HG02981 (cell line): ENCODE data around the gene SIK3.
A peak's percentile ranks its signal among the peaks of the same experiment; 100 is the strongest.
"Not testable (repeated sequence)": the region's sequence is repeated elsewhere in the genome, so short reads cannot be mapped to it uniquely, and the experiment has no call there.

Experiments
- ATAC-seq: cut with Tn5 transposase; IDR thresholded peaks from one replicate; pipeline ENCODE4 v1.9.1; 2021; ENCODE audit warnings: mild to moderate bottlenecking, moderate library complexity; ENCODE audit not compliant: unreplicated experiment

Gene SIK3

GRCh38 chr11:117098269-117099232, at the start of gene SIK3:
TSS of gene SIK3 (minus strand) at chr11:117098428. CDS start at chr11:117098415, 13 bp downstream.
- ATAC-seq = peak; percentile 69

GRCh38 chr11:117146521-117146920, 48.3 kb upstream of the SIK3 start:
- no peak for ATAC-seq

DNA sequence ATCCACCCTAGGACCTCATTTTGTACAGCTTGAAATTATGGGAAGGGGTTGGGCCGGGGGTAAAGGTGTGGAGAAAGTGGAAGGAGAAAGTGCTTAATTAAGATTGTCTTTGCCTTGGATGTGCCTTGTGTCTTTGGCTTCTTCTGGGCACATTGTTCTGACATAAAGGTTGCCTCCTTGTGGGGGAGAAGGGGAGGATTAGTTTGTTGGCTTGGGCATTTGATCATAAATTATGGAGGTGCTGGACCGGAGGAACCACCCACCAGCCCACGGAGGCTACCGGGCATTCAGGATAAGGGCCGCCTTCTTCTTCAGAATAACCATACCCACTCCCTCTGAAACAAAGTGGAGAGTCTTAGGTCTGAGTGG, 47.1 kb upstream of the SIK3 start:
- ATAC-seq = no peak

DNA sequence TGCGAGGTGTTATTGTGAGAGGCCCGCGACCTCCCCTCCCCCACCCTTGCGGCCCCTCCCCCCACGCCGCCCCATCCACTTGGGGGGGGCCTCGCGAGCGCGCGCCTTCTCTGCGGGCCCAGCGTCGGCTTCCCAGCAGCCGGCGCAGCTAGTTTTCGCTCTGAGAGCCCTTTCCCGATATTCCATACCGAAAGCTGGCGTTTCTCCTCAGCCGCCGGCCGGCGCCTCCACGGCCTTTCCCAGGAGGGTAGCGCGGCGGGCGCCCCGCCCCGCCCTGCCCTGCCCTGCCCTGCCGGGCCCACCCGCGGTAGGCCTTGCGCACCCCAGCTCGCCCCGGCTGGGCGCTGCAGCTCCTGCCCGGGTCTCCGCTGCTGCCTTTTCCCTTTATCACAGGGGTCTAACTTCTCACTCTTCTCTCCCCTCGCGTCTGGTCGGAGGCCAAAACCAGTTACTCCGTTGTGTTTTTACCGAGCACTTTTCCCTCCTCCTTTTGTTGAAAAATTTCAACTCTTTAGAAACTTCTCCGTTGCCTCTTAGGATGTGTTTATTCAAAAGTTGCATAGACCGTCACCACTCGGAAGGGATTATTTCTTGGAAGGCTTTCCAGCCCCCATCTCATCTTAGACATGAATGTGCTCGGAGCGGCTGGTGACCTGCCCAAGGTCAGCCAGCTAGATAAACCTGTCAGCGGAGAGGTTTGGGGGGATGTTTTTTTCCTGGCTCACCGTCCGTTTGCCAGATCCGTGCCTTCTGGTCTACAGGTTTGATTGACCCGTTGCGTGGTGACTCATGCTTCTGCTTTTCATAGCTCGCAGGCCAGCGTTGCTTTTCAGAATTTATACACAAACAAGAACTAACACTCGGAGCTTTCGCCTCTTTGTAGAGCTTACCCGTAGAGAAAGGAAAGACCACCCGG, 46.5 kb upstream of the SIK3 start:
- peak; percentile 38 for ATAC-seq

GRCh38 chr11:117143871-117144476, 45.7 kb upstream of the SIK3 start, which contains the start of gene PAFAH1B2:
TSS of gene PAFAH1B2 (plus strand) at chr11:117144287. CDS start at chr11:117152448, 8,161 bp downstream.
- ATAC-seq = peak; percentile 92

- ATAC-seq = no peak
Observed at GRCh38 chr11:117143390-117143789, 45.2 kb upstream of the SIK3 start.

DNA sequence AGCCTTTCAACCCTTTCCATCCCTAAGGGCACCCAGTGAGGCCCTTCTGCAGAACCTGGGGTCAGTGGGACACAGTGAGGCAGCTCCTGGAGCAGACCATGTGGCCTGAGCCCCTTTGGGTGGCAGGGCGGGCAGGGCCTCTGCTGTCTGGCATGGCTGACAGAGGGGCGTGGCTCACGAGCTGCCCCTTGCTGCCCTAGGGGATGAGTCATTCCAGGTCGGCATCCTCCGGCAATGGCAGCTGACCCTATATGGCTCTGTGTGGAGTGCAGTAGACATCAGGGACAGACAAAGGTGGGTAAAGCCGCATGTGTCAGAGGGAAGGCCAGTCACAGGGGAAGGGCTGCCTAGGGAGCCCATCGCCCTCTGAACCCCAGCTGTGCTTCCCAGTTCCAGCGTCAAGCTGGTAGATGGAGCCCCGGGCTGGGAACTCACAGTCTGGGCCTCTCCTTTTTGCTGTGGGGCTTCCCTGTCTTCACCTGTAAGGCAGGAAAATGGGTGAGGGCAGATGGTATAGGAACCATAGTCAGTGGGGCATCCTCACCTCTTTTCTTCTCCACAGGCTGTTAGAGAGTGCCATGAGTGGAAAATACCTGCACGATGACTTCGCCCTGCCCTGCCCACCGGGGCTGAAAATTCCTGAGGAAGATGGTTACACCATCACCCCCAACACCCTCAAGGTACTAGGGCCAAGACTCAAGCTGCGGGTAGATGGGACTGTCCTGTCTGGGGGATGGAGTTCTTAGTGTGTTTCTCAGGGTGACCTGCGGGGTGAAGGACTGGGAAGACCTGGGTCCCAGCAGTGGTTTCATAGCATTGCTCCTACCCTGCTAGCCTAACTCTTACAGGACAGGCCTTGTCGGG, 39.2 kb upstream of the SIK3 start:
- ATAC-seq = not testable (repeated sequence)

DNA sequence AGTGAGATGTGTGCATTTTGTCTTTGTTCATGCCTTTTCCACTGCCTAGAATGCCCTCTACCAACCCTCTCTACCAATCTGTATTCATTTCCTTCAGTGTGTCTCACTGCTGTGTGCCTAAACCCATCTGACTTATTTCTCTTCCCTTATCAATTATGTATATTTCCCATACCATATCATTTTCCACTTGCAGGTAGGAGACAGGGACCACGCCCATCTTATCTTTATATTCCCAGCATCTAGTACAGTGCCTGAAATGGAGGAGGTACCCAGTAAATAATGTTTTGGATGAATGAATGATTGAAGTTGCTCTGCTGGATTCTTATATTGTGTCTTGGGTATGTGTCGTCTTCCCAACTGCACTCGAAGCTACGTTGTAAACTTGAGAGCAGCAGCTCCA, 36.8 kb upstream of the SIK3 start:
- not testable (repeated sequence) for ATAC-seq

- no peak for ATAC-seq
Observed at GRCh38 chr11:117134431-117134830, 36.2 kb upstream of the SIK3 start.

DNA sequence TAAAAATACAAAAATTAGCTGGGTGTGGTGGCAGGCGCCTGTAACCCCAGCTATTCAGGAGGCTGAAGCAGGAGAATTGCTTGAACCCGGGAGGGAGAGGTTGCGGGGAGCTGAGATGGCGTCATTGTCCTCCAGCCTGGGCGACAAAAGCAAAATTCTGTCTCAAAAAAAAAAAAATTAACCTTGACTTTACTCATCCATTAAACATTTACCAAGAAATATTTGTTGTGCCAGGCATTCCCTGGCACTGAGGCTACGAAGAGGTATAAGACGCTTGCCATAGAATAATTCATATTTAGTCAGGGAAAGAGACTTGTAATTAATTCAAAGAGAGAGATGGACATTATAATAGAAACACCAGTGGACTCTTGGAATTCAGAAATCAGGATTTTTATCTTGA, 32.7 kb upstream of the SIK3 start:
- ATAC-seq = no peak

- ATAC-seq = not testable (repeated sequence)
Observed at GRCh38 chr11:117130396-117130795, 32.2 kb upstream of the SIK3 start.

DNA sequence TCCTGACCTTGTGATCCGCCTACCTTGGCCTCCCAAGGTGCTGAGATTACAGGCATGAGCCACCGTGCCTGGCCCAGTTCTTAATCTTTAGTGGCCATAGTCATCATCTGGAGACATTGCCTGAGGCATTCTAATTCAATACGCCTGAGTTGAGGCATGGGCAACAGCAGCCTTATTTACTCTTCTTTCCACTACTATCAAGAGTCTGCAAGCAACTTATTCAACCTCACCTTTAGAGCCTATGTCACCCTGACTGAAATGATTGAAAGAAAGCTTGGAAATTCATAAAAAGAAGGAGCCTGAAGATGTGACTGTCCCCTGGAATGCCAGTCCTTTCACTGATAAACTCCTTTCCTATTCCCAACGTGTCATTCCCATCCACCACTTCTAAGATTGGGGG, 30.1 kb upstream of the SIK3 start:
- no peak for ATAC-seq

DNA sequence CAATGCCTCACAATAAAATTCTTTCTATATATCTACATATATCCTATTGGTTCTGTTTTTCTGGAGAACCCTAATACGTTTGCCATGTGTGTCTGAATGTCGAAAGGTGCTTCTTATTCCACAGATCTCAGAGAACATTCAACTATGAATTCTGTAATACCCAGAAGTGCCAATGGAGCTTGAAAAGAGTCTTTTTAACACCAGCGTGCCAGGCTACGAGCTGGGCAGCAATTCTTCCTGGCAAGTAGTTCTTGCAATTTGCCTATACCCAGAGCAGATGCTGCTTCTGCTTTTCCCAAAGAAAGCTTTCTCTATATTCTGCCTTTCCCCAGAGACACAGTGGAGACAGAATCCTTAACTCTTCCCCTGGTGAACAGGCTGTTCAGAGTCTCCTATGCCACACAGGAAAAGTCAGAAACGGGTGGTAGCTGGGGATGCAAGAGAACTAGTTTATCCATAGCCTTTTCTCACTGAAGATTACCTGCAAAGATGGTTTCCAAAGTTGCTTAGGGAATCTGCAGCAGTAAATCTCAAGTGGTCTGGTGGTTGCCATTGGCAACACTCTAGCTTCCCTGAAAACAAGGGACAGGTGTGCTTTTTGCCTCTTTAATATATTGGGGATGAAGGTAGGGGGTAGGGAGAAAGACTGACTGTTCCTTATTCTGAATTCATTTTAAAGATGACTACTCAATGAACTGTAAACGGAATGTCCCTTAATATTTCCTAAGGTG, 29.1 kb upstream of the SIK3 start:
- no peak for ATAC-seq

DNA sequence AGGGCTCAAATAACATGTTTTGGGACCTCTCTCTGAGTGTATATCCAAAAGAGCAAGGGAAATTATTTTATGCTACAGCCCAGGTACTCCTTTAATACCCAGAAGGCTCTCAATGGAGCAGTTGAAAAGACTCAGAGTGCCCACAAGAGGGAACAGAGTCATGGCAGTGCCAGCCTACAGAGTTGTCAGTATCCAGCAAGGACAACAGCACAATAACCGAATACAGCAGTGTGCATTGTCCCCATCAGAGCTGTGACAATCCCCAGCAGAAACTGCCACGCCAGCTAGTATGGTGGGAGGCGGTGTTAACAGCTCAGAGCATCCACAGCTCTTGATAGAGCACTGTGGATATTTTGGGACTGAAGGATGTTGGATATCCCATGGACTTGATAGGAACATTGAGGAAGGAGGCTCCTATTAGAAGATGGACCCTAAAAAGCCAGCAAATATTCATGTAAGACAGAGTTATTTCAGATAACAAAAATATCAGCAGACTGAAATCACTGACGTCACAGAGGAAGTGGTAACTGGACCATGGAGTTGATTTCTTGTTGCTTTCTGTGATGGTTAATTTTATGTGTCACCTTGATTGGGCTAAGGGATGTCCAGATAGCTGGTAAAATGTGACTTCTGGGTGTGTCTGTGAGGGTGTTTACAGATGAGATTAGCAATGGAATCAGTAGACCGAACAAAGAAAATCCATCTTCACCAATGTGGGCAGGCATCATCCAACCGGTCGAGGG, 28.2 kb upstream of the SIK3 start:
- no peak for ATAC-seq

DNA sequence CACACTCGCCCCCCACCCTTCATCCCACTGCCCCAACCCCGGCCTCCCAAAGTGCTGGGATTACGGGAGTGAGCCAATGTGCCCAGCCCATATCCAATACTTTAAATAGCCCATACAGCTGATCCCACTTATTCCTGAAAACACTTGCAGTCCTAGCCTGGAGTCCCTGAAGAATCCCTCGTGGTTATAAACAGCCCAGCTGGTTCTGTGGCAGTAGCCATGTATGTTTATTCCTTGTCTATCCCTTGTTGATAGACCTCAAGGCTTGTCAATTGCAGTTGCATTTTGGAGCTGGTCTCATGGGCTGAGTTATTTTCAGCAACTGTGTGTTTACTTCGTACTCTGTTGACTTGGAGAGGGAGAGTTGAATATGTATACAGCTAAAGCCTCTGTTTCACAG, 24.3 kb upstream of the SIK3 start:
- no peak for ATAC-seq

DNA sequence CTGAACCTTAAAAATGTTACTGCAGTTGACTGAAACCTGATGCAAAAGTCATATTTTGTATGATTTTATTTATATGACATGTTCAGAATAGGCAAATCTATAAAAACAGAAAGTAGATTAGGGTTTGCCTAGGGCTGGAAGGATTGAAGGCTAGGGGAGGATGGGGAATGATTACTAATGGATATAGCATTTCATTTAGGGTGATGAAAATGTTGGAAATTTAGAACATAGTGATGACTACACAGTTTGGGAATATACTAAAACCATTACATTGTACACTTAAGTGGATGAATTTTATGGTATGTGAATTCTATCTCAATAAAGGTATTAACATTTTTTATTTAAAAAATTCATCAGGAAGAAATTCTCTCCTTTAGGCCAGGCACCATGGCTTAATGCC, 22.9 kb upstream of the SIK3 start:
- no peak for ATAC-seq

GRCh38 chr11:117117681-117118080, 19.5 kb upstream of the SIK3 start:
- ATAC-seq = no peak

- not testable (repeated sequence) for ATAC-seq
Observed at GRCh38 chr11:117112939-117113338, 14.7 kb upstream of the SIK3 start.

GRCh38 chr11:117112497-117112896, 14.3 kb upstream of the SIK3 start:
- not testable (repeated sequence) for ATAC-seq
